IMR-90 (cell line): ENCODE data around the gene MMAB. TPM values are rescaled to one million over a fixed set of nuclear protein-coding genes. Genes with fewer than 3 reads are reported as not detected.

Source experiments
- ATAC-seq: fragments of 200-7000 bp; cut with Tn5 transposase; 2 replicates; pipeline ENCODE4 v1.9.1; 2020; ENCODE audit warnings: low read depth, mild to moderate bottlenecking, moderate library complexity
- BruUV-seq: library from RNA; stranded (reverse); fragments of 400-500 nt; replicated peaks from 2 replicates; lab custom pipeline; 2021; lab: Mats Ljungman, UMichigan
- CTCF ChIA-PET: fragments of 300-600 bp; formaldehyde crosslinking; extraction: SDS; loops from one replicate; lab custom pipeline; 2021; ENCODE audit warnings: antibody characterized with exemption; lab: Yijun Ruan, JAX
- POLR2A ChIA-PET: fragments of 300-600 bp; sonication (Branson Sonifier 250); formaldehyde crosslinking; loops from one replicate; lab custom pipeline; 2022; ENCODE audit warnings: antibody characterized with exemption; ENCODE audit not compliant: unreplicated experiment; lab: Charles Lee
- DNase-seq: peaks from one replicate; pipeline ENCODE4 v3.0.0; 2013
- H2AFZ ChIP-seq: replicated peaks from 2 replicates; pipeline ENCODE3; 2013; ENCODE audit warnings: low read length, mild to moderate bottlenecking; ENCODE audit not compliant: poor library complexity
- H2AK5ac ChIP-seq: 2 replicates; pipeline ENCODE4 v1.6.1; 2013; ENCODE audit warnings: low read depth, low read length, inconsistent platforms
- H2AK9ac ChIP-seq: replicated peaks from 2 replicates; pipeline ENCODE3; 2013; ENCODE audit warnings: mild to moderate bottlenecking, low read depth, low read length, moderate library complexity; ENCODE audit not compliant: poor library complexity
- H2BK120ac ChIP-seq: 2 replicates; pipeline ENCODE4 v1.6.1; 2013; ENCODE audit warnings: low read depth, low read length, inconsistent platforms
- H2BK15ac ChIP-seq: 3 replicates; pipeline ENCODE4 v1.6.1; 2013; ENCODE audit warnings: low read depth, low read length, inconsistent platforms
- H2BK20ac ChIP-seq: 2 replicates; pipeline ENCODE4 v1.6.1; 2013; ENCODE audit warnings: low read depth, mild to moderate bottlenecking, inconsistent platforms, low read length, moderate library complexity
- H2BK5ac ChIP-seq: 2 replicates; pipeline ENCODE4 v1.6.1; 2013; ENCODE audit warnings: mild to moderate bottlenecking, low read depth, low read length, inconsistent platforms; ENCODE audit not compliant: poor library complexity, severe bottlenecking
- H3K14ac ChIP-seq: replicated peaks from 2 replicates; pipeline ENCODE4 v1.6.1; 2013; ENCODE audit warnings: low read depth, low read length, inconsistent platforms
- H3K18ac ChIP-seq: 2 replicates; pipeline ENCODE4 v1.6.1; 2013; ENCODE audit warnings: low read depth, low read length, control low read depth
- H3K23ac ChIP-seq: 2 replicates; pipeline ENCODE4 v1.6.1; 2013; ENCODE audit warnings: low read depth, low read length, inconsistent platforms
- H3K27ac ChIP-seq: 2 replicates; pipeline ENCODE4 v1.5.1; 2013; ENCODE audit warnings: mild to moderate bottlenecking, control low read depth, low read length; ENCODE audit not compliant: insufficient read depth
- H3K27me3 ChIP-seq: 2 replicates; pipeline ENCODE4 v1.6.1; 2013; ENCODE audit warnings: low read length; ENCODE audit not compliant: control insufficient read depth, insufficient read depth
- H3K36me3 ChIP-seq: 2 replicates; pipeline ENCODE4 v1.6.1; 2013; ENCODE audit warnings: low read length, mixed read lengths; ENCODE audit not compliant: control insufficient read depth, insufficient read depth
- H3K4ac ChIP-seq: 2 replicates; pipeline ENCODE4 v1.6.1; 2013; ENCODE audit warnings: low read depth, low read length, inconsistent platforms
- H3K4me1 ChIP-seq: 2 replicates; pipeline ENCODE4 v1.6.1; 2013; ENCODE audit warnings: low read length, mixed read lengths; ENCODE audit not compliant: control insufficient read depth, insufficient read depth
- H3K4me2 ChIP-seq: 2 replicates; pipeline ENCODE4 v1.6.1; 2013; ENCODE audit warnings: low read depth, mild to moderate bottlenecking, control low read depth, low read length, moderate library complexity
- H3K4me3 ChIP-seq: 2 replicates; pipeline ENCODE4 v1.5.1; 2013; ENCODE audit warnings: low read depth, mild to moderate bottlenecking, control low read depth, low read length, moderate library complexity; ENCODE audit not compliant: insufficient read depth
- H3K56ac ChIP-seq: 2 replicates; pipeline ENCODE4 v1.6.1; 2013; ENCODE audit warnings: low read length, inconsistent platforms; ENCODE audit not compliant: insufficient read depth; ENCODE audit errors: extremely low read depth
- H3K79me1 ChIP-seq, 2 experiments: 2 replicates each; pipeline ENCODE4 v1.6.1; 2013; ENCODE audit warnings: low read length in 2 of 2, inconsistent platforms in 1 of 2, low read depth in 1 of 2
- H3K9ac ChIP-seq: 2 replicates; pipeline ENCODE4 v1.6.1; 2013; ENCODE audit warnings: low read depth, low read length, control low read depth
- H3K9me1 ChIP-seq: 2 replicates; pipeline ENCODE4 v1.6.1; 2013; ENCODE audit warnings: low read length, inconsistent platforms; ENCODE audit not compliant: insufficient read depth
- H3K9me3 ChIP-seq: 2 replicates; pipeline ENCODE4 v1.6.1; 2013; ENCODE audit warnings: low read length; ENCODE audit not compliant: control insufficient read depth, insufficient read depth
- H4K20me1 ChIP-seq: 2 replicates; pipeline ENCODE4 v1.6.1; 2013; ENCODE audit warnings: low read length, inconsistent platforms; ENCODE audit not compliant: insufficient read depth
- H4K5ac ChIP-seq: 2 replicates; pipeline ENCODE4 v1.6.1; 2013; ENCODE audit warnings: mild to moderate bottlenecking, low read depth, low read length, control low read depth
- H4K8ac ChIP-seq, 2 experiments: 2 replicates each; pipeline ENCODE4 v1.6.1; 2013; ENCODE audit warnings: low read depth in 2 of 2, low read length in 2 of 2, control low read depth in 1 of 2, inconsistent platforms in 1 of 2
- H4K91ac ChIP-seq: 2 replicates; pipeline ENCODE4 v1.6.1; 2013; ENCODE audit warnings: low read depth, low read length, inconsistent platforms; ENCODE audit not compliant: insufficient read depth
- BHLHE40 ChIP-seq: fragments of 150-350 bp; IDR thresholded peaks from 2 replicates; pipeline ENCODE4 v1.6.1; 2016; ENCODE audit warnings: mild to moderate bottlenecking, low read depth, low read length
- CEBPB ChIP-seq: IDR thresholded peaks from 2 replicates; pipeline ENCODE4 v1.6.1; 2012; ENCODE audit warnings: low read depth, low read length, improper control_type of control experiment
- CTCF ChIP-seq: conservative IDR thresholded peaks from 2 replicates; pipeline ENCODE4 v1.5.1; 2012; ENCODE audit warnings: mild to moderate bottlenecking, low read depth, low read length, improper control_type of control experiment
- ELK1 ChIP-seq: fragments of 150-350 bp; IDR thresholded peaks from 2 replicates; pipeline ENCODE4 v1.6.1; 2016; ENCODE audit warnings: low read depth, mild to moderate bottlenecking, low read length, moderate library complexity, borderline replicate concordance
- MAFK ChIP-seq: IDR thresholded peaks from 2 replicates; pipeline ENCODE4 v1.6.1; 2012; ENCODE audit warnings: low read depth, low read length, improper control_type of control experiment
- MAZ ChIP-seq: IDR thresholded peaks from 2 replicates; pipeline ENCODE4 v1.6.1; 2012; ENCODE audit warnings: low read depth, mild to moderate bottlenecking, low read length, improper control_type of control experiment, moderate library complexity, borderline replicate concordance
- RAD21 ChIP-seq: IDR thresholded peaks from 2 replicates; pipeline ENCODE4 v1.6.1; 2012; ENCODE audit warnings: low read length, improper control_type of control experiment
- RCOR1 ChIP-seq: IDR thresholded peaks from 2 replicates; pipeline ENCODE4 v1.6.1; 2012; ENCODE audit warnings: mild to moderate bottlenecking, low read length, improper control_type of control experiment; ENCODE audit not compliant: insufficient replicate concordance
- SMC3 ChIP-seq: fragments of 150-350 bp; IDR thresholded peaks from 2 replicates; pipeline ENCODE4 v1.6.1; 2016; ENCODE audit warnings: low read depth, mild to moderate bottlenecking, antibody characterized with exemption, low read length, moderate library complexity
- WGBS, 2 experiments: methylation state at CpG; one replicate each; pipeline versions ENCODE4 v1.1.5 to v1.1.7; 2013; ENCODE audit warnings: missing lambda C conversion rate in 2 of 2; ENCODE audit not compliant: insufficient read length in 1 of 2; ENCODE audit errors: extremely low coverage in 2 of 2; 5-methylcytosine and 5-hydroxymethylcytosine counted together
- dilution Hi-C: fragments of 300-500 bp; cut with HindIII; formaldehyde crosslinking; loops from one replicate; pipeline ENCODE4 v1.14.3; 2018; ENCODE audit warnings: low sequenced_read_pairs; ENCODE audit not compliant: unreplicated experiment
- in situ Hi-C: fragments of 300-500 bp; cut with MboI; formaldehyde crosslinking; loops from 3 replicates; pipeline ENCODE4 v1.14.3; 2019; ENCODE audit warnings: low sequenced_read_pairs, inconsistent platforms, mixed read lengths
- intact Hi-C: fragments of 100-400 bp; cut with micrococcal nuclease; formaldehyde crosslinking; loops from 2 replicates; pipeline ENCODE4 v1.10.0; 2022
- polyA plus RNA-seq, 3 experiments: library from polyadenylated mRNA; depleted of rRNA; stranded (reverse); fragments of >200 nt; gene quantifications; 2 replicates each; pipeline ENCODE4 v1.2.3, GENCODE V29; 2012; ENCODE audit warnings: low replicate concordance in 1 of 3
- total RNA-seq: library from RNA; depleted of rRNA; stranded (reverse); fragments of >200 nt; gene quantifications from 2 replicates; pipeline ENCODE4 v1.2.3, GENCODE V29; 2012

Gene MMAB
- total and polyA plus RNA-seq, 2 of the 4 experiments (the other 2 are of a cell fraction), result 16.5 to 16.9 TPM

DNA sequence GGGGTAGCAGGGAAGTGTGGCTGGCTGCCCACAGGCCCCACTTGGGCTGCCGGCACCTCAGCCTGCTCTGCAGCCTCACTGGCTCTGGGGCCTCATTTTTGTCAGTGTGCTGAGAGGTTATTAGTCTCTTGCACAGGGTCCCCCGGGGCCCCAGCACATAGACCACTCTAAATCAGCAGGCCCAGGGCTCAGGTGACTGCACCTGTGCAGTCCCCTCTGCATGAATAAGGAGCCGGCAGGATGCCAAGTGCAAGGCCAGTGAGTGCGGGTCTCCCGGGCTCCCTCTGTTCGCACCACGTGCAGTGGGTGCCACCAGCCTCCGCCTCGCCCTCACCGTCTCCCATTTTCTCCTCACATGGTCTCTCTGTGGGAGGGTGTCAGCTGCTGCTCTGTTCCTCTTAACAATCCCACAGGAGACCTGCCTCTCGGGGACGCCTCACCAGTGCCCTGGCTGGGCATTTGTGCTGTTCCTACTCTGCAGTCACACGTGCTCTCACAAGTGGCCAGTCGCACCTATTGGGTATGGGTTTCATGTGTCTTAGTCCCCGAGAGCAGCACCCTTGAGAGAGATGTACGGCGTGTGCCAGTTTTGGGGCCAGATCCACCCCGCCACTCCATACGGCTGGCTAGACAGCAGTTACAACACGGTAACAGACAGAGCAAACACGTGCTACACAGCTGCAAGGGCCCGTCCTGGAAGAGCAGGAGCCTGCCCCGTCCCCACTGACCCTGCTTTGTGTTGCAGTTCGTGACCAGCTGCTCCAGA, 40.4 kb downstream of the MMAB start:
- TF ChIP-seq RCOR1 (no peak), RAD21 (no peak), ELK1 (no peak), MAZ (no peak), BHLHE40 (no peak), CTCF (no peak), CEBPB (no peak), SMC3 (no peak), MAFK (no peak)
- 83% methylated on average over 9 of the region's 24 CpGs; no CpG with 5 or more reads in 1 of the 2 experiments for WGBS, 2 experiments

More for the DNA sequence above, 40.4 kb downstream of the MMAB start:
- Histone ChIP-seq H4K5ac (no peak overlapping the region), H4K91ac (no peak overlapping the region), H3K9ac (no peak overlapping the region), H3K4ac (no peak overlapping the region), H3K36me3 (peaks cover 51% of the 10 kb centered on the region), H2BK120ac (no peak overlapping the region), H3K56ac (no peak overlapping the region), H2AK9ac (no peak overlapping the region), H3K23ac (no peak overlapping the region), H3K4me3 (no peak overlapping the region), H3K79me1 (no peaks in the 10 kb centered on the region), H3K27ac (no peak overlapping the region), H2BK20ac (no peak overlapping the region), H3K14ac (no peak overlapping the region), H2AK5ac (no peak overlapping the region), H4K20me1 (no peaks in the 10 kb centered on the region), H3K4me2 (no peak overlapping the region), H3K9me3 (no peaks in the 10 kb centered on the region), H3K4me1 (no peaks in the 10 kb centered on the region), H4K8ac (no peak overlapping the region), H2BK5ac (no peak overlapping the region), H2BK15ac (no peak overlapping the region), H3K27me3 (no peaks in the 10 kb centered on the region), H3K18ac (no peak overlapping the region), H2AFZ (no peak overlapping the region), H3K9me1 (no peaks in the 10 kb centered on the region; the same call in 1 of the 2 replicates)
- no TSS peak for BruUV-seq
- intact Hi-C loops (no loop called here), in situ Hi-C loops (no loop called here), dilution Hi-C loops (no loop called here)
- no peak for DNase-seq
- ChIA-PET POLR2A (no interaction called here), CTCF (no interaction called here)
- ATAC-seq, result no peak
